ENCODE measurements around the gene ACAN.

DNA sequence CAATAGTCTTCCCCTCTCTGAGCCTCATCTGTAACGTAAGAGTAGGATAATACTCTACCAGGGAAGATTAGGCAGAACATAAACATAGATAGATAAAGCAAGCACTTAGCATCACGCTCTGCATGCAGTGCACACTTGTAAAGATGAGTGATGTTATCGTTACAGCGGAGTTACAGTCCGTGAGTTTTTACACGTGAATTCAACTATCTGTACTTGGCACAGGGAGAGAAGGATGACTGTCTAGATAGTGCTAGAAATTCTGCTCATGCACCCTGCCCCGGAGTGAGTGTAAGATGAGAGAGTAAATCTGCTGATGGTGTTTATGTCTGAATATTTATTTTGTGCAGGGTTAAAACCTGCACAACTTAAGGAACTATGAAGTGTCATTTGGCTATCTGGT is 56.3 kb downstream of the ACAN start:
- TF ChIP-seq NANOG (IDR thresholded peaks at IDR 0.05; ENCODE audit: insufficient read depth, low read depth, low read length, poor library complexity, severe bottlenecking) (no peak), CTCF (IDR thresholded peaks at IDR 0.05; ENCODE audit: control extremely low read depth in 1 of 3, insufficient read depth in 1 of 3, low read depth in 1 of 3, low read length in 3 of 3) (no peak), EP300 (IDR thresholded peaks at IDR 0.05; ENCODE audit: borderline replicate concordance in 1 of 2, low read depth in 2 of 2, low read length in 2 of 2) (no peak), CHD1 (IDR thresholded peaks at IDR 0.05; ENCODE audit: low read depth, low read length) (no peak), EGR1 (IDR thresholded peaks at IDR 0.05; ENCODE audit: borderline replicate concordance, low read depth, low read length) (no peak), CEBPB (IDR thresholded peaks at IDR 0.05; ENCODE audit: low read depth, low read length) (no peak), SP2 (IDR thresholded peaks at IDR 0.05; ENCODE audit: low read length) (no peak), JUND (IDR thresholded peaks at IDR 0.05; ENCODE audit: low read length) (no peak), MAX (IDR thresholded peaks at IDR 0.05) (no peak)
